Neural crest cell (in vitro differentiated cells): ENCODE measurements around the gene PPP3CA. TPM values are rescaled to one million over a fixed set of nuclear protein-coding genes. Genes with fewer than 3 reads are reported as not detected.

Experiments used
- DNase-seq: peaks from one replicate; pipeline ENCODE4 v3.0.0; 2021; ENCODE audit warnings: low read depth, mixed read lengths, low spot score
- H3K27ac Mint-ChIP-seq: one replicate; pipeline ENCODE4 v1.8.0; 2021; ENCODE audit warnings: mild to moderate bottlenecking, mixed read lengths; ENCODE audit not compliant: unreplicated experiment
- H3K27me3 Mint-ChIP-seq: 2 replicates; pipeline ENCODE4 v1.8.0; 2021; ENCODE audit warnings: low read depth, mild to moderate bottlenecking, mixed read lengths
- H3K36me3 Mint-ChIP-seq: 2 replicates; pipeline ENCODE4 v1.8.0; 2021; ENCODE audit warnings: low read depth, mild to moderate bottlenecking, mixed read lengths
- H3K4me1 Mint-ChIP-seq: 2 replicates; pipeline ENCODE4 v1.8.0; 2021; ENCODE audit warnings: mixed read lengths
- H3K4me3 Mint-ChIP-seq: one replicate; pipeline ENCODE4 v1.8.0; 2021; ENCODE audit warnings: mild to moderate bottlenecking, mixed read lengths
- H3K9me3 Mint-ChIP-seq: 2 replicates; pipeline ENCODE4 v1.8.0; 2021; ENCODE audit warnings: mixed read lengths
- total RNA-seq: library from RNA; stranded (reverse); gene quantifications from 2 replicates; pipeline ENCODE4 v1.2.1, GENCODE V29; 2021
- TF ChIP-seq, protein P1 (sequence below): fragments of 200-600 bp; sonication (generic); conservative IDR thresholded peaks from 2 replicates; pipeline ENCODE4 v1.5.0; 2021; ENCODE audit warnings: antibody characterized with exemption, mild to moderate bottlenecking

Gene PPP3CA
- total RNA-seq, 1 donor from 2014 or later = 12.2 TPM

DNA sequence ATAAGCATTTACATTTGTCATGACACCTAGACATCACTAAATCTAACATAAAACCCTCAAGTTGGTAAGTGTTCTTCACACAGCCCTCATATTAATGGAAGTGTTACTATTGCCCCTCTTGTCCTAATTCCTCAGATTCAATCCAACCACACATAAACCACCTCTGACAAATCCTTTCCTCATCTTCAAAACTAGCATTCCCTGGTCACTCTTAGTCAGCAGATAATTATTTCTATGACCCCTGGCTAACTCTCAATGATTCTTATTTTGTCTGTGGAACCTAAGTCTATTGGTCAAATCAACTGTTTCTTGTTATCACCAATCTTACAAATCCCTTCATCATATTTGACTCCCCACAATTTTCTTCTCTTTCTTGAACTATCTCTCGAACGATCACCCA lies 168.6 kb downstream of the PPP3CA start:
- Mint-ChIP-seq H3K9me3 (peaks cover 12% of the 10 kb centered on the region), H3K4me1 (no peaks in the 10 kb centered on the region), H3K27ac (no peak overlapping the region), H3K4me3 (no peak overlapping the region), H3K27me3 (no peaks in the 10 kb centered on the region), H3K36me3 (peaks cover 12% of the 10 kb centered on the region)
- DNase-seq = no peak
- TF ChIP-seq, protein P1, sequence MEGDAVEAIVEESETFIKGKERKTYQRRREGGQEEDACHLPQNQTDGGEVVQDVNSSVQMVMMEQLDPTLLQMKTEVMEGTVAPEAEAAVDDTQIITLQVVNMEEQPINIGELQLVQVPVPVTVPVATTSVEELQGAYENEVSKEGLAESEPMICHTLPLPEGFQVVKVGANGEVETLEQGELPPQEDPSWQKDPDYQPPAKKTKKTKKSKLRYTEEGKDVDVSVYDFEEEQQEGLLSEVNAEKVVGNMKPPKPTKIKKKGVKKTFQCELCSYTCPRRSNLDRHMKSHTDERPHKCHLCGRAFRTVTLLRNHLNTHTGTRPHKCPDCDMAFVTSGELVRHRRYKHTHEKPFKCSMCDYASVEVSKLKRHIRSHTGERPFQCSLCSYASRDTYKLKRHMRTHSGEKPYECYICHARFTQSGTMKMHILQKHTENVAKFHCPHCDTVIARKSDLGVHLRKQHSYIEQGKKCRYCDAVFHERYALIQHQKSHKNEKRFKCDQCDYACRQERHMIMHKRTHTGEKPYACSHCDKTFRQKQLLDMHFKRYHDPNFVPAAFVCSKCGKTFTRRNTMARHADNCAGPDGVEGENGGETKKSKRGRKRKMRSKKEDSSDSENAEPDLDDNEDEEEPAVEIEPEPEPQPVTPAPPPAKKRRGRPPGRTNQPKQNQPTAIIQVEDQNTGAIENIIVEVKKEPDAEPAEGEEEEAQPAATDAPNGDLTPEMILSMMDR = no peak

DNA sequence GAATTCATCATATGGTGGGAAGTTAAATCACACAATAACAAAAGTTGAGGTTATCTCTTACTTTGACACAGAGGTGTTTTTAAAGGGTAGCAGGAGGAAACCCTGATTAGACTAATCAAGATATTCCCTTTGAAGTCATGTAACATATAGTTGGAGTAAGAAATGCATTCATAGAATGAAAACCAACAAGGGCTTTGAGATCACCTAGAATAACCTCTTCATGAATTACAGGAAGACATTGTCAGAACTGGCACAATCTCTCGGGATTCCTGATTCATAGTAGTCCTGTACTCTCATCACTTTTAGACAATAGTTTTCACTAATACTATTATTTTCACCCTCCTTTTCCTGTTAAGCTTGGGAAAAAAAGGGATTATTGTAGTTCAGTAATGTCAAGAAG lies 170.2 kb downstream of the PPP3CA start:
- no peak for DNase-seq
- Mint-ChIP-seq H3K4me3 (no peak overlapping the region), H3K4me1 (no peaks in the 10 kb centered on the region), H3K27me3 (no peaks in the 10 kb centered on the region), H3K9me3 (peaks cover 2% of the 10 kb centered on the region), H3K27ac (no peak overlapping the region), H3K36me3 (peaks cover 2% of the 10 kb centered on the region)
- TF ChIP-seq, protein P1 = no peak

- DNase-seq = no peak
- TF ChIP-seq, protein P1 = no peak
- H3K4me3 Mint-ChIP-seq = no peak overlapping the region
- no peaks in the 10 kb centered on the region for H3K27me3 Mint-ChIP-seq
- H3K27ac Mint-ChIP-seq = no peak overlapping the region
- H3K4me1 Mint-ChIP-seq = peaks cover 1% of the 10 kb centered on the region
- no peaks in the 10 kb centered on the region for H3K9me3 Mint-ChIP-seq
- H3K36me3 Mint-ChIP-seq = no peaks in the 10 kb centered on the region
Measured at GRCh38 chr4:101175896-101176676, 171.2 kb downstream of the PPP3CA start.

GRCh38 chr4:101174679-101175345 lies 172.5 kb downstream of the PPP3CA start:
- H3K36me3 Mint-ChIP-seq = no peaks in the 10 kb centered on the region
- peaks cover 4% of the 10 kb centered on the region for H3K4me1 Mint-ChIP-seq
- no peak overlapping the region for H3K4me3 Mint-ChIP-seq
- DNase-seq = no peak
- H3K27ac Mint-ChIP-seq = no peak overlapping the region
- TF ChIP-seq, protein P1 = no peak
- no peaks in the 10 kb centered on the region for H3K9me3 Mint-ChIP-seq
- no peaks in the 10 kb centered on the region for H3K27me3 Mint-ChIP-seq

DNA sequence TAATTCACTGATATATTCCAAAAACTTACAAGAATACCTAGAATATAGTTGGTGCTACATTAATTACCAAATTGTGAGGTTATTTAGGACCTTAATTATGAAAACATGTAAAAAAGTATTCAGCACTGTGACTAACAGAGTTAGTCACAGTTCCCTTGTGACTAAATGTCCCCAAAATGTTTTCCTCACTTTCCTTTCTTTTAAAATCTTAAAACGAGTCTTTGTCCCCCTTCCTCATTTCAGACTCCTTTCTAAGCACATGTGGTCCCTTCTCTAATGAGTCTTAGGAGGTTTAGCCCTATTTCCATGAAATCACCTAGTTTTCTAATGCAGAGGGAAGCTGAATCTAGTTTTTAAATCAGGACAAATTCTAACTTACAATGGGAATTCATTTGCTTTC lies 175.0 kb downstream of the PPP3CA start:
- Mint-ChIP-seq H3K36me3 (no peaks in the 10 kb centered on the region), H3K27me3 (no peaks in the 10 kb centered on the region), H3K27ac (peak overlapping the region; percentile 29), H3K4me1 (peaks cover 4% of the 10 kb centered on the region), H3K9me3 (no peaks in the 10 kb centered on the region), H3K4me3 (no peak overlapping the region)
- DNase-seq = no peak
- TF ChIP-seq, protein P1 = no peak
